Esophagus squamous epithelium (tissue), 5 donors: ENCODE data around the gene NDUFC1. TPM values are rescaled to one million over a fixed set of nuclear protein-coding genes. Genes with fewer than 3 reads are reported as not detected.
A peak's percentile ranks its signal among the peaks of the same experiment; 100 is the strongest.

ENCODE experiments used
- DNase-seq: peaks from one replicate; lab custom pipeline; 2025; lab: John Stamatoyannopoulos, UW
- H3K27ac ChIP-seq, 4 donors: fragments of 200-600 bp; sonication (generic); one replicate each; pipeline ENCODE4 v1.5.1; 2016 to 2019; ENCODE audit warnings: mild to moderate bottlenecking in 1 of 4
- H3K27me3 ChIP-seq, 4 donors: fragments of 200-600 bp; sonication (generic); 1 replicate in 3 of 4; 2 replicates in 1 of 4; pipeline versions ENCODE4 v1.5.1 to v1.6.0; 2017 to 2021; ENCODE audit warnings: antibody characterized with exemption in 1 of 4
- H3K36me3 ChIP-seq, 3 donors: fragments of 200-600 bp; sonication (generic); one replicate each; pipeline ENCODE4 v1.5.1; 2016 to 2019
- H3K4me1 ChIP-seq, 3 donors: fragments of 200-600 bp; sonication (generic); one replicate each; pipeline ENCODE4 v1.5.1; 2017 to 2019
- H3K4me3 ChIP-seq, 4 donors: fragments of 200-600 bp; sonication (generic); 1 replicate in 3 of 4; 2 replicates in 1 of 4; pipeline ENCODE4 v1.5.1; 2016 to 2019; ENCODE audit warnings: mild to moderate bottlenecking in 2 of 4, moderate library complexity in 1 of 4
- H3K9me3 ChIP-seq, 3 donors: fragments of 200-600 bp; sonication (generic); one replicate each; pipeline ENCODE4 v1.5.1; 2016 to 2019
- POLR2A ChIP-seq, 4 donors: fragments of 450-650 bp; IDR thresholded peaks; one replicate each; pipeline ENCODE4 v1.6.1; 2017; ENCODE audit warnings: antibody characterized with exemption in 4 of 4, mild to moderate bottlenecking in 4 of 4, moderate library complexity in 3 of 4
- WGBS, 2 donors: methylation state at CpG; one replicate each; pipeline ENCODE4 v1.1.5; 2018; 5-methylcytosine and 5-hydroxymethylcytosine counted together
- intact Hi-C: fragments of 100-400 bp; cut with DNase I; formaldehyde crosslinking; loops from one replicate; pipeline ENCODE4 v1.15.0; 2022
- total RNA-seq, 4 donors: library from RNA; depleted of rRNA; stranded (reverse); fragments of >200 nt; gene quantifications; one replicate each; pipeline ENCODE4 v1.1.0, GENCODE V29; 2016
- TF ChIP-seq, protein P1 (sequence below), 6 experiments: fragments of 450-650 bp in 4 of 6; fragments of 200-600 bp in 2 of 6; sonication (generic) in 2 of 6; IDR thresholded peaks; one replicate each; pipeline ENCODE4 v1.5.1; 2016 to 2019; ENCODE audit warnings: antibody characterized with exemption in 6 of 6, mild to moderate bottlenecking in 4 of 6, moderate library complexity in 4 of 6
- donor health status: DM: yes; HTN: yes; CAD: no.

The NDUFC1 gene
- total RNA-seq, result 10 to 100 TPM; 24.6 to 57.5 (median 40.9) TPM

DNA sequence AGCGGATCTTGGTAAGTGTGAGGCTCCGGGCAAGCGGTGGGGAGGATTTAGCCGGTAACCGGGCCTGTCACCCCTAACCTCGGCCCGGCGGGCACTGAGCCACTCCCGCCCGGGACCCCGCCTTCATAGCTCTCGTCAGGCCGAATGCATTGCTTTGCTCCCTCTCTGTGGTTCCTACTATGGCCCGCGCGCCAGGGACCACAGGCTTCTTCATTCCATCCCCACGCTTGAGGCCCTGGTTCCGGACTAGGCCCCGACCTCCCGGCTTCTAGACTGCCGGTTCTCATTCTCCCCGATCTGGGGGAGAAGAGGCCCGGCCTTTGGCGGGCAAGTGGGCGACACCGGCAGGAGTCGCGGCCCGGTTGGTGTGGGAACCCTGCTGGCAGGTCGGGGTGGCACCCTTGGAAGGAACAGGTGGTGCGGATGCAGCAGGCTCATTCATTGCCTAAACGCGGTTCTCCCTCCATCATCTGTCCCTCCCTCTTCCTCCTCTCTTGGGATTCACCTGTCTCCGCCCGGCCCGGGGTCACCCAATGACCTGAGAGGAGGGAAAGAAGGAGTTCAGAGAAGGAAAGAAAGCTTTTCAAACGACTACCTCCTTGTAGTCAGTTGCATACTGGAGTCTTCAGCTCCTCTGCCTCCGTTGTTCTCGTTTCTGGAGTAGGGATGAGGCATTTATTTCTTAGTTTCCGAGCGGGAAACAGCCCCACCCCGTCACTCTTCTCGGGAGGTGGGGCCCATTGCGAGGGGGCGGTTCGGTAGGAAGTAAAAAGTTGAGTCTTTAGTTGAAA is at the start of gene NDUFC1:
TSS of gene NDUFC1 (minus strand) at position 657 of the 791 bp plus-strand sequence. CDS start 6,679 bp downstream, outside the sequence.
- no peak for DNase-seq
- H3K27me3 ChIP-seq, result no peaks in the 10 kb centered on the region
- intact Hi-C loops, result loop anchor here (2.0 to 10.0 kb wide), 2 partner anchors 123 to 267 kb away; no protein-coding TSS in a partner anchor
- WGBS, 2 donors, result 0% methylated on average over 25 to 29 of the region's 46 CpGs
- peaks cover 0 to 78% (median 35%) of the 10 kb centered on the region in 3 donors for H3K4me1 ChIP-seq
- H3K4me3 ChIP-seq, result peak within 1 kb of the TSS; percentile 70 to 99 (median 86)
- H3K36me3 ChIP-seq, result peaks cover 0 to 19% (median 0%) of the 10 kb centered on the region in 3 donors
- H3K9me3 ChIP-seq, result no peaks in the 10 kb centered on the region
- TF ChIP-seq POLR2A (IDR thresholded peaks at IDR 0.05), result peak in 1 of 4 donors; percentile 48
- TF ChIP-seq, protein P1, sequence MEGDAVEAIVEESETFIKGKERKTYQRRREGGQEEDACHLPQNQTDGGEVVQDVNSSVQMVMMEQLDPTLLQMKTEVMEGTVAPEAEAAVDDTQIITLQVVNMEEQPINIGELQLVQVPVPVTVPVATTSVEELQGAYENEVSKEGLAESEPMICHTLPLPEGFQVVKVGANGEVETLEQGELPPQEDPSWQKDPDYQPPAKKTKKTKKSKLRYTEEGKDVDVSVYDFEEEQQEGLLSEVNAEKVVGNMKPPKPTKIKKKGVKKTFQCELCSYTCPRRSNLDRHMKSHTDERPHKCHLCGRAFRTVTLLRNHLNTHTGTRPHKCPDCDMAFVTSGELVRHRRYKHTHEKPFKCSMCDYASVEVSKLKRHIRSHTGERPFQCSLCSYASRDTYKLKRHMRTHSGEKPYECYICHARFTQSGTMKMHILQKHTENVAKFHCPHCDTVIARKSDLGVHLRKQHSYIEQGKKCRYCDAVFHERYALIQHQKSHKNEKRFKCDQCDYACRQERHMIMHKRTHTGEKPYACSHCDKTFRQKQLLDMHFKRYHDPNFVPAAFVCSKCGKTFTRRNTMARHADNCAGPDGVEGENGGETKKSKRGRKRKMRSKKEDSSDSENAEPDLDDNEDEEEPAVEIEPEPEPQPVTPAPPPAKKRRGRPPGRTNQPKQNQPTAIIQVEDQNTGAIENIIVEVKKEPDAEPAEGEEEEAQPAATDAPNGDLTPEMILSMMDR (IDR thresholded peaks at IDR 0.05), result peak in 3 of 6 experiments; percentile 20 to 38 (median 29)
- H3K27ac ChIP-seq, result peak within 1 kb of the TSS; percentile 86 to 98 (median 96)

DNA sequence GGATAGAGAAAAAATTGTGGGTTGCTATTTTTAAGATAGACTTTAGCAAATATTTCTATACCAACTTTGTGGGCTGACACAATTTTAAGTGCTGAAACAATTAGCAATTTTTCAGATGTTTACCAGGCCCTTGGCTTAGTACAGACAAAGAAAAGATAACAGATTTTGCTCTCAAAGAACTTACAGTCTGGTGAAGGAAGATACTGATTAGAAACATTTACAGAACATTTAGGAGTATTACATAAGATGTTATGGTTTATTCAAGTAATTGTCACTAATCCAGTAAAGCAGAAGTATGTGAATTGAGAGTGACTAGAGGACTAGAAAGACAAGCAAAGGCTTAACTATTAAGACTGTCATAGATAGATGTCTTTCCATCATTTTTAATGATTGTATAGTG is 35.3 kb upstream of the NDUFC1 start:
- Histone ChIP-seq H3K27me3 (no peaks in the 10 kb centered on the region), H3K4me1 (peaks cover 0 to 8% (median 0%) of the 10 kb centered on the region in 3 donors), H3K36me3 (peaks cover 0 to 49% (median 10%) of the 10 kb centered on the region in 3 donors), H3K27ac (no peak overlapping the region), H3K4me3 (no peak overlapping the region), H3K9me3 (no peaks in the 10 kb centered on the region)
- DNase-seq, result no peak
- TF ChIP-seq, protein P1 (IDR thresholded peaks at IDR 0.05), result no peak
- no peak for TF ChIP-seq POLR2A (IDR thresholded peaks at IDR 0.05)
- intact Hi-C loops, result no loop called here

DNA sequence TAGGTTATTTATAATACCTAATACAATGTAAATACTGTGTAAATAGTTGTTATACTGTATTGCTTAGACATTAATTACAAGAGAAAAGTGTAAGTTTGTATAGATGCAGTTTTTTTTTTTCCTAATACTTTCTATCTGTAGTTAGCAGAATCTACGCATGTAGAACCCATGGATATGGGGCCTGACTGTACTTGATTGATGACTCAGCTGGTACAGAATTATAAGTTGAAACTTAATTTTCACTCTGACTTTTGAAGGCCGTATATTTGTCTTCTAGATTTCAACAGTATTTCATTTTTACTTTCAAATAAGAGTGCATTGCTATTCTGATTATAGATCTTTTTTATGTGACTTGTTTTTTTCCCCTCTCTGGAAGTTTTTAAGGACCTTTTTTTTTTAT is 30.8 kb upstream of the NDUFC1 start:
- H3K36me3 ChIP-seq, result peaks cover 0 to 30% (median 0%) of the 10 kb centered on the region in 3 donors
- no peak for DNase-seq
- no peaks in the 10 kb centered on the region for H3K9me3 ChIP-seq
- no peaks in the 10 kb centered on the region for H3K27me3 ChIP-seq
- H3K27ac ChIP-seq, result no peak overlapping the region
- TF ChIP-seq, protein P1 (IDR thresholded peaks at IDR 0.05), result no peak
- no peak for TF ChIP-seq POLR2A (IDR thresholded peaks at IDR 0.05)
- no peak overlapping the region for H3K4me3 ChIP-seq
- intact Hi-C loops, result no loop called here
- 36 to 58% methylated on average over 2 of the region's 2 CpGs for WGBS, 2 donors
- peaks cover 0 to 27% (median 0%) of the 10 kb centered on the region in 3 donors for H3K4me1 ChIP-seq

DNA sequence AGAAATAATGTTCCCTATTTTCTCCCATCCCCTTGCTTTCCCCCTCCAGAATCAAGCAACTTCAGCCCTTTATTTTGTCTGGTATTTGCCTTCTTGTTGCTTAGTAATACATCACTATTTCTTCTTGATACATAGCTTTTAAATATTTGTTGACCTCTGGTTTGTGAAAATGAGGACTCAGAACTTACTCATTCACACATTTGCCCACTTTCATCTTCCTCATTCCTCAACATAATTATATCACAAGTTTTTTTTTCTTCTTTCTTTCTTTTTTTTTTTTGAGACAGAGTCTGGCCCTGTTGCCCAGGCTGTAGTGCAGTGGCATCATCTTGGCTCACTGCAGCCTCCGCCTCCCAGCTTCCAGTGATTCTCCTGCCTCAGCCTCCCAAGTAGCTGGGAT is 28.9 kb upstream of the NDUFC1 start:
- no peak for DNase-seq
- intact Hi-C loops, result no loop called here
- H3K36me3 ChIP-seq, result peaks cover 0 to 39% (median 0%) of the 10 kb centered on the region in 3 donors
- peaks cover 0 to 27% (median 0%) of the 10 kb centered on the region in 3 donors for H3K4me1 ChIP-seq
- no peaks in the 10 kb centered on the region for H3K9me3 ChIP-seq
- TF ChIP-seq, protein P1 (IDR thresholded peaks at IDR 0.05), result no peak
- no peak for TF ChIP-seq POLR2A (IDR thresholded peaks at IDR 0.05)
- no peak overlapping the region for H3K27ac ChIP-seq
- no peaks in the 10 kb centered on the region for H3K27me3 ChIP-seq
- 86 to 100% methylated on average over 1 of the region's 1 CpG for WGBS, 2 donors
- H3K4me3 ChIP-seq, result no peak overlapping the region

DNA sequence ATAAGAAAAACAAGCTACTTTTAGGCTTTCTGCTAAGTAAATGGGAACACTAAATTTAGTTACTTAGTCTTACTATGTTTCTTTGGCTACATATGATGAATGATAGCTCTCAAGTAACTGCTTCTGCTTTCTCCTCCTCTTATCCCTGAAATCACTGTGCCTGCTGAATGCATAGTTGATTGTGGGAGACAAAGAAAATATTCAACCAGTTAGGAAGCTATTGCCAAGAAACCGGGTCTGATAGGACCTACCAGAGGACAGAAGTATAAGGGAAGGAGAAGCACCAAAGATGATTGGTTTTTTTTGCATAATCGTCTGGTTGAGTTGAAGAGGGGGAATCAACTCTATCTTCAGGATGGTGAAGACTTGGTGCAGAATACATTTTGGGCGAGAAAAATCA is 28.0 kb upstream of the NDUFC1 start:
- Histone ChIP-seq H3K36me3 (peaks cover 0 to 32% (median 0%) of the 10 kb centered on the region in 3 donors), H3K27ac (no peak overlapping the region), H3K9me3 (no peaks in the 10 kb centered on the region), H3K4me1 (peaks cover 0 to 31% (median 0%) of the 10 kb centered on the region in 3 donors), H3K27me3 (no peaks in the 10 kb centered on the region), H3K4me3 (no peak overlapping the region)
- intact Hi-C loops, result no loop called here
- TF ChIP-seq, protein P1 (IDR thresholded peaks at IDR 0.05), result no peak
- TF ChIP-seq POLR2A (IDR thresholded peaks at IDR 0.05), result no peak
- no peak for DNase-seq
- 90% methylated on average over 3 of the region's 3 CpGs for WGBS, 2 donors
